Measurements from ENCODE around the gene ASMTL. TPM values are rescaled to one million over a fixed set of nuclear protein-coding genes. Genes with fewer than 3 reads are reported as not detected.

ASMTL gene
- total and polyA plus RNA-seq, 8 donors: 11.2 to 25.9 (median 16.3) TPM

DNA sequence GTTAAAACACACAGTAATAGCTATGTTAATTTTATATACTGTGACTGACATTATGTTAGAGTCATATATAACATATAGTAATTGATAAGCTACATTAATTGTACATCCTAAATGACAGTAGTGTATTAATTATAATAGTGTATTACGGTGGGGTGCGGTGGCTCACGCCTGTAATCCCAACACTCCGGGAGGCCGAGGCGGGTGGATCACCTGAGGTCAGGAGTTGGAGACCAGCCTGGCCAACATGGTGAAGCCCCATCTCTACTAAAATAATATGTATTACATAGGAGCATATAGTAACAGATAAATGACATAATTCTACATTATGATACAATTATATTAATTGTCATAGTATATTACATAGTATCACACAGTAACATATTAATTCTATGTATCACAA is 12.2 kb downstream of the ASMTL start:
- no peaks in the 10 kb centered on the region for H3K27me3 ChIP-seq
- H3K36me3 ChIP-seq: peaks cover 0 to 8% (median 0%) of the 10 kb centered on the region in 3 donors
- TF ChIP-seq, protein P1, sequence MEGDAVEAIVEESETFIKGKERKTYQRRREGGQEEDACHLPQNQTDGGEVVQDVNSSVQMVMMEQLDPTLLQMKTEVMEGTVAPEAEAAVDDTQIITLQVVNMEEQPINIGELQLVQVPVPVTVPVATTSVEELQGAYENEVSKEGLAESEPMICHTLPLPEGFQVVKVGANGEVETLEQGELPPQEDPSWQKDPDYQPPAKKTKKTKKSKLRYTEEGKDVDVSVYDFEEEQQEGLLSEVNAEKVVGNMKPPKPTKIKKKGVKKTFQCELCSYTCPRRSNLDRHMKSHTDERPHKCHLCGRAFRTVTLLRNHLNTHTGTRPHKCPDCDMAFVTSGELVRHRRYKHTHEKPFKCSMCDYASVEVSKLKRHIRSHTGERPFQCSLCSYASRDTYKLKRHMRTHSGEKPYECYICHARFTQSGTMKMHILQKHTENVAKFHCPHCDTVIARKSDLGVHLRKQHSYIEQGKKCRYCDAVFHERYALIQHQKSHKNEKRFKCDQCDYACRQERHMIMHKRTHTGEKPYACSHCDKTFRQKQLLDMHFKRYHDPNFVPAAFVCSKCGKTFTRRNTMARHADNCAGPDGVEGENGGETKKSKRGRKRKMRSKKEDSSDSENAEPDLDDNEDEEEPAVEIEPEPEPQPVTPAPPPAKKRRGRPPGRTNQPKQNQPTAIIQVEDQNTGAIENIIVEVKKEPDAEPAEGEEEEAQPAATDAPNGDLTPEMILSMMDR (IDR thresholded peaks at IDR 0.05): no peak
- no peak overlapping the region for H3K4me3 ChIP-seq
- no peaks in the 10 kb centered on the region for H3K9me3 ChIP-seq
- ATAC-seq (no peak), DNase-seq (peak in 2 of 6 donors; percentile 7 to 12), FAIRE-seq (no peak)
- intact Hi-C loops (cut with DNase I): loop anchor here in 1 of 3 donors (10.0 kb wide), 1 partner anchor 46 kb away; the partner anchor contains the start of gene SLC25A6
- H3K4me1 ChIP-seq: no peaks in the 10 kb centered on the region
- H3K27ac ChIP-seq: no peak overlapping the region
- 97 to 100% methylated on average over 6 of the region's 6 CpGs for WGBS, 2 donors

DNA sequence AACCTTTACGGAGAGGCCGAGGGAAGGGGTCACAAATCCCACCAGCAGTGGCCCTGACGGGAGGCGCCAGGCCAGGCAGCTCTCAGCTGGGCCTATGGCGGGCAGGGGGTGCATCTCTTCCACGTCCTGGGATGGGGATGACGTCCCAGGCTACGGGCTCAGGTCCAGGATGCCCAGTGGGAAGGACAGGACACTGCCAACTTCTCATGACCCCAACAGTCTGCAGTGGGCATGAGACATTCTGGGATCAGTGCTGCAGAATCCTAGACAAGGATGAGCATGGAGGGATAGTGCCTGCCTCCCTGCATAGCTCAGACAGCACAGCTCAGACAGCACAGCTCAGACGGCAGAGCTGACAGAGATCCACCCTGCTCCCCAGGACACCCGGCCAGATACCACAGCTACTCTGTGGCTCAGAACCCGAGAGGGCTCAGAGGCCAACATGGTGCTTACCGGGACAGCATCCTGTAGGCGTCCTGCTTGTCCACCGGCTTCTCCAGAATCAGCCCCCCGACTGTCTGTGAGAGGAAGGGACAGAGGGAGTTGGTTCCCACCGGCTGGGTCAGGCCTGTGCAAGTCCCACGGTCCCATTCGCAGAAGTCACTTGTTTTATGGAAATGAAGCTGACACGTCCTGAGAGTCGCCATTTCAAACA is 17.3 kb downstream of the ASMTL start:
- no peak overlapping the region for H3K27ac ChIP-seq
- FAIRE-seq (no peak), ATAC-seq (no peak), DNase-seq (peak in 2 of 6 donors; percentile 45 to 62)
- H3K9me3 ChIP-seq: no peaks in the 10 kb centered on the region
- peaks cover 0 to 8% (median 0%) of the 10 kb centered on the region in 3 donors for H3K36me3 ChIP-seq
- H3K4me3 ChIP-seq: no peak overlapping the region
- intact Hi-C loops (cut with DNase I): no loop called here
- H3K4me1 ChIP-seq: no peaks in the 10 kb centered on the region
- no peaks in the 10 kb centered on the region for H3K27me3 ChIP-seq
- 92 to 96% methylated on average over 20 of the region's 20 CpGs for WGBS, 2 donors
- TF ChIP-seq, protein P1 (IDR thresholded peaks at IDR 0.05): no peak

DNA sequence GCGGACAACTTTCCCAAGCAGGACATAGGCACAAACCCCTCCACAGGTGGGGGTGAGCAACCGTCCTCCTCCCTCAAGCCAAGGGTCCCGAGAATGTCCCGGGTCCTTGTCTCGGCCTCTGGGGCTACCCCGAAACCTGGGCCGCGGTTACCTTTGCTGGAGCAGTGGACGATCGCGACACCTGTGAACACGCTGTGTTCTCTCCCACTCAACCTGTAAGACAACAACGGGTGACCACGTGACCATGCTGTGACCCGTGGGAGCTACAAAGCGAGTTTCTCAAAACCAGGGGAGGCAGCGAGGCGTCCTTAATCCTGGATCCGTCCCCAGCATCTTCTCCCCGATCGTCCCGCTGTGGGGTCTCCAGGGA is 17.9 kb downstream of the ASMTL start:
- Histone ChIP-seq H3K4me3 (no peak overlapping the region), H3K27ac (no peak overlapping the region), H3K36me3 (peaks cover 0 to 8% (median 0%) of the 10 kb centered on the region in 3 donors), H3K9me3 (no peaks in the 10 kb centered on the region), H3K27me3 (no peaks in the 10 kb centered on the region), H3K4me1 (no peaks in the 10 kb centered on the region)
- FAIRE-seq: no peak
- TF ChIP-seq, protein P1 (IDR thresholded peaks at IDR 0.05): no peak
- no peak for ATAC-seq
- 96% methylated on average over 22 of the region's 22 CpGs for whole genome bisulfite sequencing, 2 donors
- peak in 2 of 6 donors; percentile 35 to 51 for DNase-seq
- intact Hi-C loops (cut with DNase I): no loop called here

DNA sequence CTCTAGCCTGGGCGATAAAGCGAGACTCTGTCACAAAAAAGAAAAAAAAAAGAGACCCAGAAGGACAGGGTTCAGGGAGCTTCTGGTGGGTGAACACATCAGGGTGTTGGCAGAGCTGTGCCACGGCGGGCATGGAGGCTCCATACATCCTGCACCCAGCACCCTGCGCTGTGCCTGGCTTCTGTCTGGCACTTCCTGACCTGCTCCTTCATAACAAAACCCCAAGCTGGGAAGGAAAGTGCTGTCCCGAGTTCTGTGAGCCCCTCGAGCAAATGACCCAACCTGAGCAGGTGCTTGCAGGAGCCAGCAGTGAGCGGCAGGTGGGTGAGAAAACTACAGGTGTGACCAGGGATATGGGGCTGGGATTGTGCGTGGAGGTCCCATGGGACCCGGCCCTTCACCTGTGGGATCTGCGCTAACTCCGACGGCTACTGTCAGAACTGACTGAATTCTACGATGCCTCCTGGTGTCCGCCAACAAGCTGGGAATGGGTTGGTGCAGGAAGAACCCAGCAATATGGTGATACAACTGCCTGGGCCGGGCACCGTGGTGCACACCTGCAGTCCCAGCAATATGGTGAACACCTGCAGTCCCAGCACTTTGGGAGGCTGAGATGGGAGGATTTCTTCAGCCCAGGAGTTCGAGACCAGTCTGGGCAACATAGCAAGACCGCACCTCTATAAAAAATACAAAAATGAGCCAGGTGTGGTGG is 18.9 kb downstream of the ASMTL start:
- DNase-seq (peak in 2 of 6 donors; percentile 31 to 48), FAIRE-seq (no peak), ATAC-seq (no peak)
- Histone ChIP-seq H3K9me3 (no peaks in the 10 kb centered on the region), H3K27me3 (no peaks in the 10 kb centered on the region), H3K27ac (no peak overlapping the region), H3K36me3 (peaks cover 0 to 8% (median 0%) of the 10 kb centered on the region in 3 donors), H3K4me1 (no peaks in the 10 kb centered on the region), H3K4me3 (no peak overlapping the region)
- TF ChIP-seq, protein P1 (IDR thresholded peaks at IDR 0.05): no peak
- intact Hi-C loops (cut with DNase I): no loop called here
- WGBS, 2 donors: 89 to 95% methylated on average over 17 to 19 of the region's 19 CpGs

DNA sequence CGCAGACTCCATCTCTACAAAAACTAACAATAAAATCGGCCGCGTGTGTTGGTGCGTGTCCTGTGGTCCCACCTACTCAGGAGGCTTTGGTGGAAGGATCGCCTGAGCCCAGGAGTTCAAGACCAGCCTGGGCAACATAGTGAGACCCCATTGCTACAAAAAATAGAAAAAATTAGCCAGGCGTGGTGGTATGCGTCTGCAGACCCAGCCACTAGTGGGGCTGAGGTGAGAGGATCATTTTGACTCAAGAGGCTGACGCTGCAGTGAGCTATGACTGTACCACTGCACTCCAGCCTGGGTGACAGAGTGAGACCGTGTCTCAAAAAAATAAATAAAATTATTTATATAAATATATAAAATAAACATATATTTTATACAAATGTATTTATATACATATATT is 22.3 kb downstream of the ASMTL start:
- intact Hi-C loops (cut with DNase I): no loop called here
- Histone ChIP-seq H3K4me1 (no peaks in the 10 kb centered on the region), H3K27me3 (no peaks in the 10 kb centered on the region), H3K36me3 (no peaks in the 10 kb centered on the region), H3K4me3 (no peak overlapping the region), H3K27ac (no peak overlapping the region), H3K9me3 (no peaks in the 10 kb centered on the region)
- 95 to 97% methylated on average over 10 of the region's 10 CpGs for WGBS, 2 donors
- ATAC-seq (no peak), FAIRE-seq (no peak), DNase-seq (no peak)
- TF ChIP-seq, protein P1 (IDR thresholded peaks at IDR 0.05): no peak
